GM18511 (cell line): Measurements from ENCODE around the gene FAM217A.
A peak's percentile ranks its signal among the peaks of the same experiment; 100 is the strongest.

Source experiments
- ATAC-seq: cut with Tn5 transposase; IDR thresholded peaks from one replicate; pipeline ENCODE4 v1.9.1; 2021; ENCODE audit warnings: mild to moderate bottlenecking, moderate library complexity; ENCODE audit not compliant: unreplicated experiment

The FAM217A gene

GRCh38 chr6:4023240-4023639 is 55.7 kb downstream of the FAM217A start:
- ATAC-seq, result no peak

GRCh38 chr6:4021854-4022695 is 56.9 kb downstream of the FAM217A start:
- ATAC-seq, result peak; percentile 5

- peak; percentile 75 for ATAC-seq
These were observed 57.6 kb downstream of the FAM217A start for GRCh38 chr6:4021133-4021853.

- peak; percentile 0 for ATAC-seq
These were observed 58.2 kb downstream of the FAM217A start for GRCh38 chr6:4020822-4021132.

GRCh38 chr6:4018924-4019236 is 60.1 kb downstream of the FAM217A start:
- ATAC-seq, result no peak
